ENCODE measurements around the gene SEMA5B. TPM values are rescaled to one million over a fixed set of nuclear protein-coding genes. Genes with fewer than 3 reads are reported as not detected.

SEMA5B gene
- total RNA-seq, 2 donors from 2014 or later = 0.09 to 2.9 TPM

DNA sequence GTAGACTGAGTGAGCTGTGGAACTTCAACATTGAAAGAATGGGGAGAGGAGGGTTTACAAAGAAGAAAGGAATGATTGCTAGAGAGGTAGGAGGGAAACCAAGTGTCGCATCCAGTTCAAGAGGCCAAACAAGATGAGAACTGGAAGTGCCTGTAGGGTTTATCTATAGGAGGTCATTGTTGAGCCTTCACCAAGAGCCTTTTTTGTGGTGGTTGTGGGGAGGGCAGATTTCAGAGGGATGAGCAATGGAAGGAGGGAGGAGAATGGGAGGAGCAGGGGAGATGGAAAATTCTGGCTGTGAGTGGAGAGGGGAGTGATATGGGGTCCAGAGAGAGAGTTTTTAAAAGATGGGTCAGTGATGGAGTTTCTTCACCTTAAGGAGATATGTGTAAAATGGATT lies 47.8 kb upstream of the SEMA5B start:
- Histone ChIP-seq H3K36me3 (no peaks in the 10 kb centered on the region), H3K4me3 (no peak overlapping the region), H3K4me1 (replicated peaks) (peaks cover 20% of the 10 kb centered on the region), H3K27ac (no peak overlapping the region), H3K27me3 (replicated peaks; ENCODE audit: insufficient read depth) (no peaks in the 10 kb centered on the region), H3K9me3 (no peaks in the 10 kb centered on the region)
- TF ChIP-seq POLR2A (IDR thresholded peaks at IDR 0.05) = no peak
- TF ChIP-seq POLR2AphosphoS5 (IDR thresholded peaks at IDR 0.05) = no peak
- TF ChIP-seq, protein P1, sequence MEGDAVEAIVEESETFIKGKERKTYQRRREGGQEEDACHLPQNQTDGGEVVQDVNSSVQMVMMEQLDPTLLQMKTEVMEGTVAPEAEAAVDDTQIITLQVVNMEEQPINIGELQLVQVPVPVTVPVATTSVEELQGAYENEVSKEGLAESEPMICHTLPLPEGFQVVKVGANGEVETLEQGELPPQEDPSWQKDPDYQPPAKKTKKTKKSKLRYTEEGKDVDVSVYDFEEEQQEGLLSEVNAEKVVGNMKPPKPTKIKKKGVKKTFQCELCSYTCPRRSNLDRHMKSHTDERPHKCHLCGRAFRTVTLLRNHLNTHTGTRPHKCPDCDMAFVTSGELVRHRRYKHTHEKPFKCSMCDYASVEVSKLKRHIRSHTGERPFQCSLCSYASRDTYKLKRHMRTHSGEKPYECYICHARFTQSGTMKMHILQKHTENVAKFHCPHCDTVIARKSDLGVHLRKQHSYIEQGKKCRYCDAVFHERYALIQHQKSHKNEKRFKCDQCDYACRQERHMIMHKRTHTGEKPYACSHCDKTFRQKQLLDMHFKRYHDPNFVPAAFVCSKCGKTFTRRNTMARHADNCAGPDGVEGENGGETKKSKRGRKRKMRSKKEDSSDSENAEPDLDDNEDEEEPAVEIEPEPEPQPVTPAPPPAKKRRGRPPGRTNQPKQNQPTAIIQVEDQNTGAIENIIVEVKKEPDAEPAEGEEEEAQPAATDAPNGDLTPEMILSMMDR (IDR thresholded peaks at IDR 0.05) = no peak
- DNase-seq (ENCODE audit: low spot score) = no peak
- intact Hi-C loops (cut with DNase I) = no loop called here
- WGBS = 88% methylated on average over 1 of the region's 1 CpG

DNA sequence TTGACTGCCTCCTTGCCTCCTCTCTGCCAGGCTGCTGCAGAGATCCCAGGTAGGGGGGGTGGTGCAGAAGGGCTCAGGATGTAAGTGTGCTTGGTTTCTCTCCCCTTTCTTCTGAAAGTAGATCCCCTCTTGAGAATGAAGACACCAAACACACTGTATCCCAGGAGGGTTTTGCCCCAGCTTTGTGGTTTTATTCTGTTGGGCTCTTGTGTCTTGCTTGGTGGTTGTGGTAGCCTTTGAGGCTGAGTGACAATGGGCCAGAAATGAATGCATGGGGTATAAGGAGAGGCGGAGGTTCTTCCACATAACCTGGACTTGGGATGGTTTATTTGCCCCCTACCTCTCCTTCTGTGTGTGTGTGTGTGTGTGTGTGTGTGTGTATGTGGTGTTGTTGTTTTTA lies 45.0 kb upstream of the SEMA5B start:
- Histone ChIP-seq H3K4me1 (replicated peaks) (peaks cover 19% of the 10 kb centered on the region), H3K4me3 (no peak overlapping the region), H3K9me3 (no peaks in the 10 kb centered on the region), H3K27me3 (replicated peaks; ENCODE audit: insufficient read depth) (no peaks in the 10 kb centered on the region), H3K36me3 (no peaks in the 10 kb centered on the region), H3K27ac (no peak overlapping the region)
- TF ChIP-seq POLR2A (IDR thresholded peaks at IDR 0.05) = no peak
- no peak for TF ChIP-seq POLR2AphosphoS5 (IDR thresholded peaks at IDR 0.05)
- TF ChIP-seq, protein P1 (IDR thresholded peaks at IDR 0.05) = no peak
- no peak for DNase-seq (ENCODE audit: low spot score)
- 100% methylated on average over 1 of the region's 1 CpG for WGBS
- intact Hi-C loops (cut with DNase I) = no loop called here

DNA sequence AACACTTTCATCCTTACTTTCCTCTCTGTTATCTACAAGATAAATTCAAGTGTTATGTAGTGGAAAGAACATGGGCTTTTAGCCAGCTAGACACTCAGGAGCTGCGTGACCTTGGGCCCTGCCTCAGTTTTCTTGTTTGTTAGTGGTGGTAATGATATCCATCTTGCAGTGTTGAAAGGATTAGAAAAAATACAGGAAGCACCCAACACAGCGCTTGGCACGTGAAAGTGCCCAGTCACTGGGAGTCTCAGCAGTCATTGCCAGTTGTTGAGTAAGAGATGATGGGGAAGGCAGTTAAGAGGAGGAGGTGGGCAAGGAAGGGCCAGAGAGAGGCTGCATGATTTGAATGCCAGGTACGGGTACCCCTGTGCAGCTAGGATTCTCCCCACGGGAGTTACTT lies 44.6 kb upstream of the SEMA5B start:
- peaks cover 19% of the 10 kb centered on the region for H3K4me1 ChIP-seq (replicated peaks)
- TF ChIP-seq POLR2A (IDR thresholded peaks at IDR 0.05) = no peak
- TF ChIP-seq, protein P1 (IDR thresholded peaks at IDR 0.05) = no peak
- no peak for TF ChIP-seq POLR2AphosphoS5 (IDR thresholded peaks at IDR 0.05)
- no peaks in the 10 kb centered on the region for H3K9me3 ChIP-seq
- intact Hi-C loops (cut with DNase I) = no loop called here
- no peak overlapping the region for H3K4me3 ChIP-seq
- H3K27ac ChIP-seq = no peak overlapping the region
- WGBS = 83% methylated on average over 5 of the region's 5 CpGs
- no peaks in the 10 kb centered on the region for H3K27me3 ChIP-seq (replicated peaks; ENCODE audit: insufficient read depth)
- no peak for DNase-seq (ENCODE audit: low spot score)
- H3K36me3 ChIP-seq = no peaks in the 10 kb centered on the region

DNA sequence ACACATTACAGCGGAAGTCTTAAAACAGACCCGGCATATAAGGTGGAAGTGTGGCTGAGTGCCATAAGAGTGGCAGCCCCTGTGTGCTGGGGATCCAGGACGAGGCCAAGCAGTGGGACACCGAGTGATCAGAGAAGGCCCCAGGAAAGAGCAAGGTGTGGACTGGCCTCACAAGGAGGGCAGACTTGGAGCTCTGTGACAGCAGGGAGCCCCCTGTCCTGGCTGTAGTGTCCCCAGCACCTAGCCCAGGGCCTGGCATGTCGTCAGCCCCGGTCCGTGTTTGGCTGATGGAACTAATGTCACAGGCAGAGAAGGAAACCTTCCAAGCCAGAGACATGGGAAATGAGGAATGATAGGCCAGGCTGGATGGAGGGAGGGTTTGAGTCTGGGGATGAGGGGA lies 44.0 kb upstream of the SEMA5B start:
- no peak for TF ChIP-seq POLR2A (IDR thresholded peaks at IDR 0.05)
- TF ChIP-seq, protein P1 (IDR thresholded peaks at IDR 0.05) = no peak
- TF ChIP-seq POLR2AphosphoS5 (IDR thresholded peaks at IDR 0.05) = no peak
- DNase-seq (ENCODE audit: low spot score) = no peak
- H3K9me3 ChIP-seq = no peaks in the 10 kb centered on the region
- 75% methylated on average over 7 of the region's 7 CpGs for WGBS
- peaks cover 14% of the 10 kb centered on the region for H3K4me1 ChIP-seq (replicated peaks)
- H3K4me3 ChIP-seq = no peak overlapping the region
- H3K27me3 ChIP-seq (replicated peaks; ENCODE audit: insufficient read depth) = no peaks in the 10 kb centered on the region
- intact Hi-C loops (cut with DNase I) = no loop called here
- H3K36me3 ChIP-seq = no peaks in the 10 kb centered on the region
- no peak overlapping the region for H3K27ac ChIP-seq

DNA sequence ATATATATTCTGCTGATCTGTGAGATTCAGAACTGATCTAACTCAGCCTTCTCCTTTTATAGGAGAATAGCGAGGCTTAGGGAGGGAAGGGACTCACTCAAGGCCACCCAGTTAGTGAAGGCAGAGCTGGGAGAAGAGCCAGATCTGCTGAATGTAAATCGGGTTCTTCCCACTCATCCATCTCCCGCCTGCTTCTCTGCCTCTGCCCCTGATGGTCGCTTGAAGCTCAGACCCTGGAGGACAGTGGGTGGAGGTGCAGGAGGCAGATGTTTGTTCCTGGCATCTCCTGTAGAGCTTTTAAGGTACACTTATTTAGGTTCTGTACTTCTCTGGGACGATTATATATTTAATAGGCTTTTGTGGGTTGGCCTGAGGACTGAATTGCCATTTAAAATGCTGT lies 43.6 kb upstream of the SEMA5B start:
- no peak overlapping the region for H3K27ac ChIP-seq
- no peaks in the 10 kb centered on the region for H3K9me3 ChIP-seq
- H3K4me1 ChIP-seq (replicated peaks) = peaks cover 10% of the 10 kb centered on the region
- no peak overlapping the region for H3K4me3 ChIP-seq
- WGBS = 47% methylated on average over 5 of the region's 5 CpGs
- intact Hi-C loops (cut with DNase I) = no loop called here
- DNase-seq (ENCODE audit: low spot score) = no peak
- no peaks in the 10 kb centered on the region for H3K27me3 ChIP-seq (replicated peaks; ENCODE audit: insufficient read depth)
- no peaks in the 10 kb centered on the region for H3K36me3 ChIP-seq
- TF ChIP-seq, protein P1 (IDR thresholded peaks at IDR 0.05) = no peak
- TF ChIP-seq POLR2AphosphoS5 (IDR thresholded peaks at IDR 0.05) = no peak
- TF ChIP-seq POLR2A (IDR thresholded peaks at IDR 0.05) = no peak
